ENCODE measurements around the gene ZDHHC11B.
A peak's percentile ranks its signal among the peaks of the same experiment; 100 is the strongest.
"Not testable (repeated sequence)": the region's sequence is repeated elsewhere in the genome, so short reads cannot be mapped to it uniquely, and the experiment has no call there.

The ZDHHC11B gene

DNA sequence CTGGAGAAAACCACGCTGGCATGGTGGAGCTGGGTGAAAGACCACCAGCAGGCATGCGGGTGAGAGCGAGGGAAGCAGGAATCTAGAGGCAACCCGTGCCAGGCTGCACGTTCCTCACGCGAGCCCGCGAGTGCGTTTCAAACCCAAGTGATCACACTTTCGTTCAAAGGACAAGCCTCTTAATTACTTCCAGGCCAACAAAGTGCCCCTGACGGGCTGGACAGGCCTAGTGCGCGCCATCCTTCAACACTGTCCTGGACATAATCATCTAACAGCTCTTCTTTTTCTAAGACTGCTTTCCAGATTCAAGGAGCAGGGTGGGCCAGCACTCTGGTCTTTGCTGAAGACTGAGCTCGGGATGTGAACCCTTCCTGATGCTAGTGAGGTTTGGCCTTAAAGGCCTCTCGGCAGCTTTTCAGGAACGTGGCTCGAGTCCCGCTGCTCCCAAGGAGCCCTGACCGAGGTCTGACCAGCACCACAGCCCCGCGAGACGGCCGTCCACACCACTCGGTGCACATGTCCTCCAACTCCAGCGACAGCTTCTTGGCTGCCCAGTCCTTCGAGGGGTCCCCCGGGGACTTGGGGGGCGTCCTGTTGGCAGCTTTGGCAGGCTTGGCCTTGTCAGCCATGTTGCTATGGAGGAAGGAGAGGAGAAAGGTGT is 14.9 kb downstream of the ZDHHC11B start:
- not testable (repeated sequence) for DNase-seq

DNA sequence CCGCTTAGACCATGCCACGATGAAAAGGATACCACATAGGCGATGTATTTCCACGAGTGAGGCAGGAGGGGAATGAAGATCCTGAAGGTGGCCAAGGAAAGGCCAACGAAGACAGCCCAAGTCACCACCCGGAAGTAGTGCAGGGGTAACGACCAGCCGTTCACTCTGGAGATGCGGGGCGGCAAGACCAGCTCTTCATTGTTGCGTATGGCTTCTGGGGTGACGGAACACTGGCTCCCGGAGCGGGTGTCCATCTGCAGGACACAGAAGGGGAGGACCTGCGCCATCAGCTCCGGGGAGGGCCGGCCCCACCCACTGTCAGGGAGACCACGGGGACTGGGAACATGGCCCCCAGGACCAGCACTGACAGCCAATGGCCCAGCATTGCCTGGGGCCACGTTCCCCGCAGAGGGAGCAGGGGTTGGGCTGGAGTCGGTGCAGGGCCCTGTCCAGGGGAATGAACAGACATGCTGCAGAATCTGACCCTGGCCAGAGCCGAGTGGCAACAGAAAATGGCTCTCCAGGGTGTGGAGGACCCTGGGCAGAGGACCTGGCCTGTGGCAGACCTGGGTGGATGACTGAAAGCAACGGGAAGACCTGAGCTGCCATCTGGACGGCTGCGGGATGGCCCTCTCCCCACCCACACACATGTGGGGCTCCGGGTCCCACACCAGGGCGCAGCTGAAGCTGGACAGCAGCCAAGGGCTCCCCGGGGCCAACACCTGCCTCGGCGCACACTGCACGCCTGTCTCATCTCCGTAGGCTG is 17.7 kb downstream of the ZDHHC11B start:
- DNase-seq, result no peak

DNA sequence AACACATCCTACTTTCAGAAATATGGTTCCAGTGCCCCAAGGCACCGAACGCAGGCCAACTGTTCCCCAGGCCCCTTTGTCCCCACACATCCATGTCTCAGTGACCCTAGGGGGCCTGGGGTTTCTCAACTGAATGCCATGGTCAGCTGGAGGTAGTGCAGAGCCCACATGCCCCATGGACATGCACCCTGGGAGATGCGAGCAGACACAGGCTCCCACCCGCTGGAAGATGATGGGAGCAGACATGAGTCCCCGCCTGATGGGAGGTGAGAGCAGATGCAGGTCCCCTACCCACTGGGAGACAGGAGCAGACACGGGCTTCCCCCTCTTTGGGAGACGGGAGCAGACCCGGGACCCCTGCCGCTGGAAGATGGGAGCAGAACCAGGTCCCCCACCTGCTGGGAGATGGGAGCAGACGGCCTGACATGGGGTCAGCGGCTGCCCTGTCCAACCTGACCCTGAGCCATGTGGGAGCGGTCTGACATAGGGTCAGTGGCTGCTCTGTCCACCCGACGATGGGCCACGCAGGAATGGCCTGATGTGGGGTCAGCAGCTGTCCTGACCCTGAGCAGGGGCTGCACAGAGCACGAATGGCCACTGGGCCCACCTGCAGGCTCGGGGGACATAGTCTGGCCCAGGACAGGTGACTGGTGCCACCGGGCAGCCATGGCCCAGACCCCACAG is 18.4 kb downstream of the ZDHHC11B start:
- DNase-seq, result no peak

DNA sequence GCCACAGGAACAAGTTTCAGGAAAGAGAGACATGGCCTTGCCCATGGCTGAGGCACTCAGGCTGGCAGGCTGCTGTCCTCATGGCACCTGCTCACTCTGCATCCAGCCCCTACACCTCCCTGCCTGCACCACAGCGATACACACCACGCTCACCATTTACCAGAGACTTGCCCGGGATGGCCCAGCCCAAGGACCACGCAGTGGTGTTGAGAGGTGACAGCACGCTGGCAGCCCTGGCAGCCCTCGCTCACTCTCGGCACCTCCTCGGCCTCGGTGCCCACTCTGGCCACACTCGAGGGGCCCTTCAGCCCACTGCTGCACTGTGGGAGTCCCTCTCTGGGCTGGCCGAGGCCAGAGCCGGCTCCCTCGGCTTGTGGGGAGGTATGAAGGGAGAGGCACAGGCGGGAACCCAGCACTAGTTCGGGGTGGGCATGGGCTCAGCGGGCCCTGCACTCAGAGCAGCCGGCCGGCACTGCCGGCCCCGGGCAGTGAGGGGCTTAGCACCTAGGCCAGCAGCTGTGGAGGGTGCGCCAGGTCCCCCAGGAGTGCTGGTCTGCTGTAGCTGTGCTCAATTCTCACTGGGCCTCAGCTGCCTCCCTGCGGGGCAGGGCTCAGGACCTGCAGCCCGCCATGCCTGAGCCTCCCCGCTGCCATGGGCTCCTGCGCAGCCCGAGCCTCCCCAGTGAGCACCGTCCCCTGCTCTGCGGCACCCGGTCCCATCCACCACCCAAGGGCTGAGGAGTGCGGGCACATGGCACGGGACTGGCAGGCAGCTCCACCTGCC is 20.3 kb downstream of the ZDHHC11B start:
- DNase-seq, result no peak

DNA sequence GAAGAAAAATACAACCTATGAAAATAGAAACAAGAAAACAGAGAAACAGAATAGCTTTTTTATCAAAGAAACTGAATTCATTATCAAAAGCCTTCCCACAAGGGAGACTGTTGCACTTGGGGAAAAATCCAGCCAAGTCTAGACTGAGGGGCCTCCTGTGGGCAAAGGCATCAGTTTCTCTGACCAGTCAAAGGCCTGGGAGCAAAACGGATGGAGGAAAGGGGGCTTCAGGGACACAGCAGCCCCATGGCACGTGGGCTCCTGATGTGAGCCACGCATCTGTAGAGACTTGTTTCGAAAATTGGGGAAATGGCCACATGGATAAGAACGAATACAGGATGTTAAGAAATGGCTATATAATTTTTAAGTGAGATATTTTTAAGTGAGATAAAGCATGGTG is 21.1 kb downstream of the ZDHHC11B start:
- DNase-seq, result no peak

DNA sequence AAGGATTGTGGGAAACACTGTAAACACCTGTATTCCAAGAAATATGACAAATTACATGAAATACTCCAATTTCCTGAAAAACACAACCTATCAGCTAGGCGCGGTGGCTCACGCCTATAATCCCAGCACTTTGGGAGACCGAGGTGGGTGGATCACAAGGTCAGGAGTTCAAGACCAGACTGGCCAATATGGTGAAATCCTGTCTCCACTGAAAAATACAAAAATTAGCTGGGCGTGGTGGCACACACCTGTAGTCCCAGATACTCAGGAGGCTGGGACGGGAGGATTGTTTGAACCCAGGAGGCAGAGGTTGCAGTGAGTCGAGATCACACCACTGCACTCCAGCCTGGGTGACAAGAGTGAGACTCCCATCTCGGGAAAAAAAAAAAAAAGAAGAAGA is 21.5 kb downstream of the ZDHHC11B start:
- not testable (repeated sequence) for DNase-seq

DNA sequence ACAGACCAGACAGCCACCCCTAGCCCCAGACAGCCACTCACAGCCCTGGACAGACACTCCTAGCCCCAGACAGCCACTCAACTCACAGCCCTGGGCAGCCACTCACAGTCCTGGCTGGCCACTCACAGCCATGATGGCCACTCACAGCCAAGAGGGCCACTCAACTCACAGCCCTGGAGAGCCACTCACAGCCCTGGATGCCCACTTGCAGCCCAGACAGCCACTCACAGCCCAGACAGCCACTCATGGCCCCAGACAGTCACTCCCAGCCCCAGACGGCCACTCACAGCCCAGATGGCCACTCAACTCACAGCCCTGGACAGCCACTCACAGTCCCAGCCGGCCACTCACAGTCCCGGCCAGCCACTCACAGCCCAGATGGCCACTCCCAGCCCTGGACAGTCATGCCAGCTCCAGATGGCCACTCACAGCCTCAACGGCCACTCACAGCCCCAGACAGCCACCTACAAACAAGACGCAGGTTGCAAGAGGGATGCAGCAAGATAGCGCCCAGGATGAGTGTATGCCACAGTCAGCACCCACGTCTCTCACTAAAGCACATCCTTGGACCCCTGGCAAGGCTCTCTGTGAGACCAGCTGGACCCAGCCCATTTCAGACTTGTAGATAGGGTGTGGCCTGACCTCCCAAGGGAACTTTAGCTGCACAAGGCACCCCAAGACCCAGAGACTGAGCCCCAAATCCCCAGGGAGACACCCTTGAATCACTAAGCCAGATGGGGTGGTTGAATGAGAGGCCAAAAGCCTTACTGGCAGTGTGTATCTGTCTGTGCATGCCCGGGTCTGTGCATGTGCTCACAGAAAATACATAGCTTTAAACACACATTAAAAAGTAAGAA is 22.4 kb downstream of the ZDHHC11B start:
- peak in 25 of 51 donors; percentile 10 to 86 (median 50) for DNase-seq

DNA sequence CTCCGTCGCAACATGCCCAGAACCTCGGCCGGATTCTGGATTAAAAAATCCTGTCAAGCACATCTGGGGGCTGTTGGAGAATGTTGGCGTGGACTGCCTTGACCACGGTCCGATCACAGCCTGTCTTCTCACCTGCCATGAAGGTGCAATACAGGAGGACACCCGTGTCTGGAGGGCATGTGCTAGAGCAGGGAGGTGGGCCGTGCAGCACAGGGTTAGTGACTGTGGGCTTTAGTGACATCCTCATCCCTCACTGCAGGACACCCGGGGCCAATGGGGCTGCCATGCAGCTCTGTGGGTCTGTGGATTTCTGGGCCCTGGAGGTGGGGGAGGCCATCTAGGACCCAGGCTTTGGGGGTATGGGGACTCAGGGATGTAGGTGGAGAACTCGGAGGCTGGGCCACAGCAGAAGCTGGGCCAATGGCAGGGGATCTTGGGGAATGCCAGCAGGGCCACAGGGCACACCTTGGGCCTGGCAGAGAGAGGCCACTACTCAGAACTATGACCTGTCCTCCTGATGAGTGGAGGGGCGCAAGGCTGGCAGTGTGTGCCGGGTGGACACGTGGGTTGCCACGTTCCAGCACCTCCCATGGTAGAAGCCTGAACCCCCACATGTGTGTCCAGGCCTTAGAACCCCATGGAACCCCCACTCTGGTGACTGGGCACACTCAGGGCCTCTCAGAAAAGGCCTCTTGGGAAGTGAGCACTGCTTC is 23.3 kb downstream of the ZDHHC11B start:
- no peak for DNase-seq

DNA sequence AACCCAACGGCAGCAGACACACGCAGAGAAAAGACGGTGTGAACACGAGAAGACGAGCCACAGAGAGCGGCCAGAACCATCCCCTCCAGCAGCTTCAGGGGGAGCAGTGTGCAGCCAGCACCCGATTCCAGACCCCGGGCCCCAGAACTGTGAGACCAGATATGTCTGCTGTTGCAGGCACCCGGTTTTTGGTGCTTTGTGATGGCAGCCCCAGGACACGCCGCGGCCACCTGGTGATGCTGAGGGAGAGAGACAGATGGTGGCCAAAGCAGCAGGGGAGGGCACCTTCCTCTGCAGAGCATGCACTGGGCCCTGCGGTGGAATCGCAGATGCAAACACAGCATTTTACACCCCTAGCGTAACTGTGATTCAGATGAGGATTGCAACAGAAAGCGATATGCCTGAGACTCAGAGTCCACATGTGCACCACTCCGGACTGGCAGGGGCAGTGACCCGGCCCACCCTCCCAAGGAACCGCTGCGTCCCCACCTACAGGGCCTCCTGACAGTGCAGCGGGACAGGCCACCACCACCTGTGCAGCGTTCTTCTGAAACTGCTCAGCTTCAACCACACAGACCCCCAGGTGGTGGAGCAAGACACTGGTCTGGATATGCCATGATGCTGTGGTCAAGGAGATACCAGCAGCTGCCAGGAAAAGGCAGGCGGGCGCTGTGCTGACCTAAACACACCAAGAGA is 24.0 kb downstream of the ZDHHC11B start:
- no peak for DNase-seq

DNA sequence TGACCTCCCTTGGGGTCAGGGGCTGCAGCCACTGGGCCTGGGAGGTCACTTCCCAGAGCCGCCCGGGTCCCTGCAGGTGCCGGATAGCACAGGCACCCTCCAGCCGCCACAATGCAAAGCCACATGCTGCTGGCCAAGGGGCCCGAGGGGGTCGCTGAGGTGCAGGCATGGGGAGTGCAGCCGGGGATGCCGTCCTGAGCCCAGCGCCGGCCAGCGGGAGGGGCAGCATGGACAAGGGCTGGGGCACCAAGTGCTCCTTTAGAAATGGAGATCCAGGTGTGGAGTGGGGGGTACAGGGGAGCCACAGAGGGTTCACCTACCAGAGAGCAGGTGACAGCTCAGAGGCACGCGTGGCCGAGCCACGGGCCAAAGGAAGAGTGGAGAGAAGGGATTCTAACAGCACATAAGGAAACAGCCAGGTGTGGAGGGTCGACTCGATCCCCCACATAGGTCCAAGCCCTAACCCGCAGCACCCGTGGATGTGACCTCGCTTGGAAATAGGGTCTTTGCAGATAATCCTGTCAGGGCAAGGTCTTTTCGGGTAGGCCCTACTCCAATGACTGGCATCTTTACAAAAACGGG is 24.7 kb downstream of the ZDHHC11B start:
- no peak for DNase-seq

DNA sequence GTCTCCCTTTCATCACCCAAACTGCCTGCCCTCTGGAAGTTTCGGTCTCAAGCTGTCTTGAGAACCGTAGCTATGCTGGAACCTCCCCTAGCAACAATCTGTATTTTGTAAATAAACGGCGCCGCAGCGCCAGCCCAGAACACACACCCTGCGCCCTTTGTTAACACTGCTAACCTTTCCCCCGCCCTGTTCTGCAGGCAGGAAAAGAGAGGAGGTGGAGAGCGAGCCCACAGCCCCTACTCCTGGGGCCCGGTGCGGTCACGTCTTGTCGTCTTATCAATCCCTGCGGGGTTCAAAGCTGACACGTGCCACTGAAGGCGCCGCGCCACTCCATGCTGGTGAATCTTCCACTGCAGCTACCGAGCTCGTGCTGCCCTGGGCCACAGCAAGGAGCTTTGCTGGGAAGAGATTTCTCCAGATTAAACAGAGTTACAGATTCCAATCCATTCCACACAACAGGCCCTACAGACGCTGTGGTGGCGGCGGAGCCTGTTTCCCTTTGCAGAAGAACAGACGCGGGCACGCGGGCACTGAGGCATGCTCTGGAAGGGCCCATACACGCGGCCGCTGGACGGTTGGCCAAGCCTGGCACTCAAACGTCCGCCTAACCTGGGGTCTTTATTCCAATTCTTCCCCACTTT is 25.3 kb downstream of the ZDHHC11B start:
- no peak for DNase-seq

DNA sequence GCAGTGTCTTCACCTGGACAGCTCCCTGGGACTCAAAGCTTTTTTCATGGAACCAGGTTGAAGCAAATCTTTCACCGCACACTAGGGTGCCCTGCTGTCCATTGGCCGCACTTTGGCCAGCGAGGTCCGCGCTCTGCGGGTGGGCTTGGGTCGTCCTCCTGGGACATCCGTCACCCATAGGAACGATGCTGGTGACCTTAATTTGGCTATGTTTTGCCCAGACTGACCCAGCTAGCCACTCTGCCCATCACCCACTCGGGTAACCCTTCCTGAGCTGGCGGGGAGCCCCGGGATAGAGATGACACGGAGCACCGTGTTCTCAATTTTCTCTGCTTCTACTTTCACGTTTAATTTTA is 25.9 kb downstream of the ZDHHC11B start:
- DNase-seq, result no peak

DNA sequence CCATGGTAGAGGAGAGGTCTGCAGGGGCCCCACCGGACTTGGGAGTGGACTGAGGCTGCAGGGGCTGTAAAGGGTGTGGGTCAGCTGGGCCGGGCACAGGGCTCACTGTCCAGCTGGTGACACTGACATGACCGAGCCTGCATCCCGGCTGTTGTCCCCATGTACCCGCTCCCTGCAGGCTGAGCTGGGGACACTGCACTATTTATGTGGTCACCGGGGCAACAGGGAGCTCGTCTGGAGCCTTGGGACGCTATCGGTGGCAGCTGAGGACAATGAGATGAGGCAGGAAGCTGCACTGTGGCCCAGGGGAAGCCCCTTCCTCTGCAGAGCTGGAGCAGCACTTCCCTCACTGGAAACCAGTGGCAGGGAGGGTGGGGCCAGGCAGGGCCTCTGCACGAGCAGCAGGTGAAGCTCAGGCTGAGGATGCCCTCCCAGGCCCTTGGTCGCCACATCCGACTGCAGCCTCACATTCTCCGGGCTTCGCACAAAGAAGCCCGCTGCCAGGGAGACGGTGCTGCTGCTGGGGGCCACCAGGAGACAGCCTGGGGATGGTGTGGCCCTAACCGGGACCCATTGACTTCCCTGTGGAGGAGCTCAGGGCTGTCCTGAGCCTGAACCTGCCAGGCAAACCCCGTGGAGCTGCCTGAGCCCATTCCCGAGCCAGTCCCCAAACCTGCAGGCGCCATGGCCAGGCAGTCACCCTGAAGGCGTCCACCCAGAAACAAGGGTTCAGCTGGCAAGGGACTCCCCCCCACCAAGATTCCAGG is 26.4 kb downstream of the ZDHHC11B start:
- peak in 31 of 51 donors; percentile 6 to 81 (median 46) for DNase-seq

DNA sequence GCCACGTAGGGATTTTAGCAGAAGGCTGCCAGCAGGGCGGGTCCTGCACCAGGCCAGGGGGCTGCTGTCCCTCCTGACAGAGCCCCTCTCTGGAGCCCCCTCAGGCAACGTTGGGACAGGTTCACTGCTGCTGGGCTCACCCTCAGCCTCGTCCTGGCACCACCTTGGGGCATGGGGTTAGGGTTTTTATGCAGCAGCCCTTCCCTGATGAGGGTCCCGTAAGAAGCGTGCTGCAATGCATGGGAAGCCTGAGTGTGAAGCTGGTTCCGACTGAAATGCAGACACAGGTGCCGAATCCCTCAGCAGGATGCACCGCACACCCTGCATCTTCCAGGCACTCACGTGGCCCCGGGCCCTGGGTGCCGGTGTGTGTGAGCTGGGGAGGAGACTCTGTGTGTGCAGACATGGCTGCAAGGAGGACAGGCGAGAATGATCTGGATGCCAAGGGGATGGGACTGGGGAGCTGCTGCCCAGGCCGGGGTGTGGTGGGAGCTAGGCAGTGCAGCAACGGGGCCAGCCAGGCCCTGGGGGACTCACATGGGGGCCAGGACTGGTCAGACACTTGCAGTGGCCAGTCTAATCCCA is 27.1 kb downstream of the ZDHHC11B start:
- DNase-seq, result no peak

DNA sequence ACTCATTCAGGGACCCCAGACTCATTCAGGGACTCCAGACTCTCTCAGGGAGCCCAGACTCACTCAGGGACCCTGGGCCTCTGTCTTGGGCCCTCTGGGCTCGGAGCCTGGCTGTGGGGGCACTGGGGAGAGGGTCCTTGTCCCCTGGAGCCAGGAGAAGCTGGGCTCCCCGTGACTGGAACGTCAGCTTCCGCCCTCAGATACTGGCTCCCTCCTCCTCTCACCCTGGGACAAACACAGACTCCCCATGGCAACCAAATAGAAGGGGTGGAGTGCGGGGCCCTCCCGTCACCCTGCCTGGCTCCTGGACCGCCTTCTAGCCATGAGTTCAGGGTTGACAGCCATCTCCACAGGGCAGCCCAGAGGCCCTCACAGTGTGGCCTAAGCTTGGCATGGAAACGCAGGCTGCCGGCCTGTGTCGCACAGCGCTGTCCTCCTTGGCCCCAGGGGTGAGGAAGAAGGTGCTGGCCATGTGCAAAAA is 27.6 kb downstream of the ZDHHC11B start:
- DNase-seq, result no peak

DNA sequence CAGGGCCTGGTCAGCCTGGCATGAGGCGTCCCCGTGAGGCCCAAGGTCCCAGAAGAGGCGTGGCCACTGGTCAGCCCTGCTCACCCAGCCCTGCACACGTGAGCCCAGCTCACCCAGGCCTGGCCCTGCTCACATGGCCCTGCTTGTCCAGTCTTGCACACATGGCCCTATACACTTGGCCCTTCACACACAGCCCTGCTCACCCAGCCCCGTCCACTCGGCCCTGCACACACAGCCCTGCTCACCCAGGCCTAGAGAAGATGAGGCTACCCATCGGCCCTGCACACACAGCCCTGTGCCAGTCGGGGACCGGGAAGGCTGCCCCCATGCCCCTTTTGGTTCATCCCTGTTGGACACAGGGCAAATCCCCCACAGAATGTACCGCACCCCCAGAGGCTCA is 28.4 kb downstream of the ZDHHC11B start:
- no peak for DNase-seq

DNA sequence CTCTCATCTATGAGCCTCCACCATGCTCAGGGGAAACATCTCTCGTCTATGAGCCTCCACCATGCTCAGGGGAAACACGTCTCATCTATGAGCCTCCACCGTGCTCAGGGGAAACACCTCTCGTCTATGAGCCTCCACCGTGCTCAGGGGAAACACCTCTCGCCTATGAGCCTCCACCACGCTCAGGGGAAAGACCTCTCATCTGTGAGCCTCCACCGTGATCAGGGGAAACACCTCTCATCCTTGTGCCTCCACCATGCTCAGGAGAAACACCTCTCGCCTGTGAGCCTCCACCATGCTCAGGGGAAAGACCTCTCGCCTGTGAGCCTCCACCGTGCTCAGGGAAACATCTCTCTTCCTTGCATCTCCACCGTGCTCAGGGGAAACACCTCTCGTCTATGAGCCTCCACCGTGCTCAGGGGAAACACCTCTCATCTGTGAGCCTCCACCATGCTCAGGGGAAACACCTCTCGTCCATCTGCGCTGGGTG is 30.3 kb downstream of the ZDHHC11B start:
- not testable (repeated sequence) for DNase-seq

Data from hypothalamus (tissue), 51 donors.